Stimulated activated naive CD4-positive, alpha-beta T cell treated with Interleukin-2 at 50 U/mL for 16 hours (primary cell): ENCODE data around the gene SESN1.
"Not testable (repeated sequence)": the region's sequence is repeated elsewhere in the genome, so short reads cannot be mapped to it uniquely, and the experiment has no call there.

Experiments used
- DNase-seq: peaks from one replicate; lab custom pipeline; 2025; lab: John Stamatoyannopoulos, UW

SESN1 gene

DNA sequence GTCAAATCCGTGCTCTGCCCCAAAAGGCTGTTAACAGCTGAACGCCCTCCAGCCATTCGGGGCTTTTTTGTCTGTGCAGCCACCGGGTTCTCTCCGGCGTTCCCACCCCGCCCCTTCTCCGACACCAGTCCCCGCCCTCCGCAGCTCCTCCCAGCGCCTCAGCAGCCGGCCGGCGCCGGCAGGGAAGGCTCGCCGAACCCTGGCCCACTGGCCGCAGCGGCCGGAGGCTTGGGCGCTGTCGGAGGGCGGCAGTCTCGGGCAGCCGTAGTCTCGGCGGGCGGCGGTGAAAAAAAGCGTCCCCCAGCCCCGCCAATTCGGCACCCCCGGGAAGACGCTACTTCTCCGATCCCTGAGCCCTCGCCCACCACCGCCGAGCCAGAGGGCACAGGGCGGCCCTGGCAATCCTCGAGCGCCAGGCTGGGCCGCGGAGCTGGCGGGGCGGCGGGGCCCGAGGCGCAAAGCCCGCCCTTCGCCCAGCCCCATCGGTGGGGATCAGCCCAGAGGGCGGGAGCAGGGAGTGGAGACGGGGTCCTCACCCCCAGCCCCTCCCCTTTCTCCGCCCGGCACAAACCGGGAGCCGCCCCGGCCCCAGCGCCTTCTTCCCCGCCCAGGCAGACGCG is at the start of gene SESN1:
Gene SESN1 (minus strand): TSS at position 431 of the 620 bp plus-strand sequence. CDS start 773 bp downstream, outside the sequence.
- DNase-seq, result peak; percentile 92

DNA sequence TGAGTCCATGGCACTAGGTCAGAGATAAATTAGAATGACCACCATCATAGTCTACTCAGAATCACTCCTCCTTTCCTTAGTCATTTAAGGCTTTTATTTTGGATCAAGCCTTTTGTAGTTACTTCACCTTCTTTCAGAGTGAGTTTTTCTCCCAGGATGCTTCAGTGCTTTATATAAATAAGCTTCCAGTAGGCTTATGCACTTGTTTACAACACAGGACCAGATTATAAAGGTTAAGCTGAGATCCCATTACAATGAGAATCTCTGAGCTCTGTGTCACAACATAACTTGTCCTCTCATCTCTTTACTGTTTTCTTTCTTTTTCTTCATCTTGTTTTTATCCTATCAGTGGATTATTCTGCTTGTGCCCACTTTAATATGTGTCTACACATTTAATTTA is 48.5 kb upstream of the SESN1 start:
- DNase-seq, result no peak

- not testable (repeated sequence) for DNase-seq
Observed at GRCh38 chr6:109142067-109142466, 47.4 kb upstream of the SESN1 start.

- no peak for DNase-seq
Observed at GRCh38 chr6:109139109-109139508, 44.5 kb upstream of the SESN1 start.

GRCh38 chr6:109136530-109136929 is 41.9 kb upstream of the SESN1 start:
- not testable (repeated sequence) for DNase-seq

- DNase-seq, result not testable (repeated sequence)
Observed at GRCh38 chr6:109136039-109136438, 41.4 kb upstream of the SESN1 start.

- DNase-seq, result not testable (repeated sequence)
Observed at GRCh38 chr6:109135600-109135999, 41.0 kb upstream of the SESN1 start.

DNA sequence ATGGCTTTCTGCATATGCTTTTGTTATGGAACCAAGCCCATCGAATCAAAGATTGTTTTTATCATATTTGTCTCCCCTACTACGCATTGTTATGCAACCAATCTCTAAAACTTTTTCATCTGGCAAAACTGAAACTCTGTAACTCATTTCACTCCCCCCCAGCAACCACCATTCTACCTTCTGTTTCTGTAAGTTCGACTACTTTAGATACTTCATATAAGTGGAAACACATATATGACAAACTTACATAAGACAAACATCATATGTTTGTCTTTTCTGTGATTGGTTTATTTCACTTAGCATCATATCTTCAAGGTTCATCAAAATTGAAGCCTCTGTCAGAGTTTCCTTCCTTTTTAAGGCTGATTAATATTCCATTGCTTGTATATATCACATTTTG is 35.4 kb upstream of the SESN1 start:
- DNase-seq, result no peak

GRCh38 chr6:109125504-109125903 is 30.9 kb upstream of the SESN1 start:
- DNase-seq, result no peak

DNA sequence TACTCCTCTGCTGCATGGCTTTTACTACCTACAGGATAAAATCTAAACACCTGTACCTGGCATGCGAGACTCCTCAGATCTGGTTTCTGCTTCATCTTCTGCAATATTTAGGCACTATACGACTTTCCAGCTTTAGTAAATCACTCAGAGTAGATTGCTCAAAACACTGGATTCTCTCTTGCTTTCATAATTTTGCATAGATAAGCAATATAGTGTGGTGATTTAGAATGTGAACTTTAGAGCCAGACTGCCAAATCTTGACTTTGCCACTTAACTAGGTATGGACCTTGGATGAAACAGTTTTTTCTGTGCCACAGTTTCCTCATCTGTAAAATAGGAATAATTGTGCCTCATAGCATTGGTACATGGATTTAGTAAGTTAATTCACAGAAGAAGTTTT is 29.6 kb upstream of the SESN1 start:
- DNase-seq, result no peak

- DNase-seq, result no peak
Observed at GRCh38 chr6:109121411-109121810, 26.8 kb upstream of the SESN1 start.

GRCh38 chr6:109118871-109119354 is 24.3 kb upstream of the SESN1 start:
- no peak for DNase-seq

- no peak for DNase-seq
Observed at GRCh38 chr6:109118337-109118736, 23.7 kb upstream of the SESN1 start.

DNA sequence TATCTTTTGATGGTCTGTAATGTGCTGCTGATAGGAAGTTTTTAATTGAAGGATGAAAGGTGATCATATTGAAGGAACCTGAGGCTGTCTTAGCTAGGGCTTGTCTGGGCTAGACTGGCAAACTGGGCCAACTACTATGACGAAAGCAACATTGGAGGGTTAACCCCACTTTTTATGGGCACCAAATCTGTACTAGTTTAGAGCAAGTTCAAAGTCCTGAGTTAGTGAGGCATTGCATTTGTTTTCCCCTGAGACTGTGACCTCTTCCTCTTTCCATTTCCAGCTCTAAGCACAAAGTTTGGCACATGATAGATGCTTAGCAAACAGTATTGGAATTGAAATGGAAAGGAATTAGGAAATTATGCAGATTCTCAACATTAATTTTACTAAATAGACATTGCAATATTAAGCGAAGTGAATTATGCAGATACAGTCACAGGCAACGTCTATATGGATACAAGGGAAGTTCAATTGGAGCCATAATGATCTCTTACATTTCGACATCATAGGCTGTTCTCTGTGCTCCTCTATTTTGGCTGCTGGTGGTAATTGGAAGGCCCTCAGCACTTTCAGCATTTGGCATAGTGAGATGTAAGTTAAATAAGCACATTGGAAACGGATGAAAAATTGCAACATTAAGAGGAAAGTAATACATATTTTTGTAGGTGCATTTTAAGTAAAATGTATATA is 22.8 kb upstream of the SESN1 start:
- DNase-seq, result no peak

- DNase-seq, result not testable (repeated sequence)
Observed at GRCh38 chr6:109112663-109113062, 18.0 kb upstream of the SESN1 start.

DNA sequence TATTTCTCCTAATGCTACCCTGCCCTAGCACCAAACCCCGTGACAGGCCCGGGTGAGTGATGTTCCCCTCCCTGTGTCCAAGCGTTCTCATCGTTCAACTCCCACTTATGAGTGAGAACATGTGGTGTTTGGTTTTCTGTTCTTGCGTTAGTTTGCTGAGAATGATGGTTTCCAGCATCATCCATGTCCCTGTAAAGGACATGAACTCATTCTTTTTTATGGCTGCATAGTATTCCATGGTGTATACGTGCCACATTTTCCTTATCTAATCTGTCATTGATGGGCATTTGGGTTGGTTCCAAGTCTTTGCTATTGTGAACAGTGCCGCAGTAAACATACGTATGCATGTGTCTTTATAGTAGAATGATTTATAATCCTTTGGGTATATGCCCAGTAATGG is 15.0 kb upstream of the SESN1 start:
- DNase-seq, result not testable (repeated sequence)

- no peak for DNase-seq
Observed at GRCh38 chr6:109105681-109106080, 11.0 kb upstream of the SESN1 start.

DNA sequence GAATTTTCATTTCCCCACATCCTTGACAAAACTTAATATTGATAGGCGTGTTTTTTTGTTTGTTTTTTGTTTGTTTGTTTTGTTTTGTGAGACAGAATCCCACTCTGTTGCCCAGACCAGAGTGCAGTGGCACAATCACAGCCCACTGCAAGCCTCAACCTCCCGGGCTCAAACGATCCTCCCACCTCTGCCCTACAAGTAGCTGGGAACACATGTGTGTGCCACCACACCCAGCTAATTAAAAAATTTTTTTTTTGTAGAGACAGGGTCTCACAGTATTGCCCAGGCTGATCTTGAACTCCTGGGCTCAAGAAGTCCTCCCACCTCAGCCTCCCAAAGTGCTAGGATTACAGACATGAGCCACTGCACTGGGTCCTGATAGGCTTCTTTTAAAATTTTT is 9.9 kb upstream of the SESN1 start:
- DNase-seq, result no peak

- DNase-seq, result no peak
Observed at GRCh38 chr6:109103942-109104341, 9.3 kb upstream of the SESN1 start.

DNA sequence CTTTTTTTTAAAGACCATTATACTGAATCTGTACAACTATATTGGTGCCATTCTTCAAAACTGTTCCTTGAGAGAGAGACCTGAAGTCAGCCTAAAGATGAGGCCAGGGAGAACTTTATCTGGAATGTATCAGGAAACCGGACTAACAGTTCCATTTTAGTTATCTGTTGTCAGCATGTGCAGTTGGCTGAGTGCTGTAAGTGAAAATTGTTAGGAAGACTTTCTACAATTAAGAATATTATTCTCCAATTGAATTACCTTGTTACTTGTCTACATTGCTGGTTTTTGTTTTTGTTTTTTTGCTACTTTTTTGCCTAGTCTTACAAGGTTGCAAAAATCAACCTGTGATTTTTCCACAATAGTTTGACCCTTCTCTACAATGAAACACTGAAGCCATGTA is 8.1 kb upstream of the SESN1 start:
- no peak for DNase-seq

DNA sequence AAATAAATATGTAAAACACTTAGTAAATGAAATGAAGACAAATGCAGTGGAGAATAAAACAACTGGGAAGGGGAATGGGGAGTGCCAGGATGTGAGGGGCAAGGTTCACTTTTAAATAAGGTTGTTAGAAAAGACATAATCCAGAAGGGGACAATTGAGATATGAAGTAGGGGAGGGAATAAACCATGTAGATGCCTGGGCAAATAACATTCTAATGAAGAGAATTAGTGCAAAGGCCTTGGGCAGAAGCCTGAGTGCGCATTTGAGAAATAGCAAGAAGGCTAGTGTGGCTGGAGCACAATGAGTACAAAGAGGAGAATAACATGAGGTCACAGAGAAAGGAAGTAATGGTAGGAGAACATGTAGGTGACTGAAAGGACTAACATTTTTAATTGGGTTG is 3.0 kb upstream of the SESN1 start:
- no peak for DNase-seq

DNA sequence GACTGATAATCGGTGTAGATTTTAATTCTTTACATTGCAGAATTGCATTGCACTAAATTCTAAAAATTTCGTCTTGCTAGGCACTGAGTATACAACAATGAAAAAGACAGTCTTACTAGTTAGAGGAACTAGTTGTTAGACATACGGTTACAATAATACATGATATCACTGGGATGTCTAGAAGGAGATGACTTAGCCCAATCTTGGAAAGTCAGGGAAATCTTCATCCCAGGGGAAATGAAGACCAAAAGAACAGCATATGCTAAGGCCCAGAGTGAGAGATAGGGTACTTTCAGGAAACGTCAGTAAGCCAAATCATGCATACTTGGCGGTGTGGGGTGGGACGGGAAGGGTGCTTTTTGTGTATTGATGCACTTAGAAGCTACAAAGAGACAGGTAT is 1.6 kb upstream of the SESN1 start:
- DNase-seq, result no peak

- no peak for DNase-seq
Observed at GRCh38 chr6:109095835-109096084, 1.1 kb upstream of the SESN1 start.
